A549 treated with DMSO at 1 μM for 4 hours (cell line): ENCODE data around the gene ISX. TPM values are rescaled to one million over a fixed set of nuclear protein-coding genes. Genes with fewer than 3 reads are reported as not detected.

Experiments
- total RNA-seq: library from RNA; stranded (reverse); fragments of 200-300 nt; extraction: Qiagen RNA extraction; gene quantifications from 5 replicates; pipeline ENCODE4 v1.2.3, GENCODE V29; 2022; ENCODE audit warnings: low read depth

ISX gene
- total RNA-seq: not detected in 5 replicates

DNA sequence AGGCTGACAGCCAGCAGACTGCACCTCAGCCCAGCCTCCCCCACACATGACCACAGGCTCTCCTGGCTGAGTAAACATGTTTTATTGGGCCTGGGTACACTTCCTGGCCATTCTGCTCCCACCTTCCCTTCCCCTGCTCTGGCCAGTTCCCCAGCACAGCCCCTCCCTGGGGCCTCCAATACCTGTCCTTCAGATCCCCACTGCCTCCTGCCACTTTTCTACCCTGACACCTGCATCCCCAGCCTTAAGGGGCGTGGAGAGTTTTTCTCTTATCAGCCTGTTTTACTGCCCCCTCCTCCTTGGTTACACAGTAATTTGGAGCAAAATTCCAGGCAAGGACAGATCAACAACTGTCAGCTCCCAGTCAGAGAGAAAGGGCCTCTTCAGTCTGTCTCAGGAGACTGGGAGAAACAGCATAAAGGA is at the start of gene ISX:
Gene ISX, plus strand, starts transcription at position 363 of the 423 bp plus-strand sequence. CDS start 930 bp downstream, outside the sequence.

Other genes with a start within 250 kb of the ISX start
- 10.8 to 18.0 TPM (median 13.9 TPM) in 5 replicates for gene HMGXB4, start 191.3 kb downstream of the ISX start, total RNA-seq
- gene TOM1, start 233.7 kb downstream of the ISX start, total RNA-seq: 15.7 to 17.5 TPM (median 16.3 TPM) in 5 replicates